H7 (cell line): ENCODE measurements around the gene OR14I1. TPM values are rescaled to one million over a fixed set of nuclear protein-coding genes. Genes with fewer than 3 reads are reported as not detected.

Source experiments
- DNase-seq: peaks from one replicate; pipeline ENCODE4 v3.0.0; 2012
- H3K27me3 ChIP-seq: 2 replicates; pipeline ENCODE4 v1.6.0; 2011; ENCODE audit warnings: mild to moderate bottlenecking, low read length; ENCODE audit not compliant: control insufficient read depth, insufficient read depth
- H3K36me3 ChIP-seq: replicated peaks from 2 replicates; pipeline ENCODE4 v1.5.1; 2011; ENCODE audit warnings: low read length; ENCODE audit not compliant: control insufficient read depth, insufficient read depth
- H3K4me3 ChIP-seq: 2 replicates; pipeline ENCODE4 v1.5.1; 2011; ENCODE audit warnings: low read depth, mild to moderate bottlenecking, control low read depth, low read length, moderate library complexity; ENCODE audit not compliant: insufficient read depth
- total RNA-seq: library from RNA; depleted of rRNA; stranded (reverse); fragments of >200 nt; shearing (Covaris generic); gene quantifications from 2 replicates; pipeline ENCODE4 v1.2.3, GENCODE V29; 2014; rRNA removed

The OR14I1 gene
- not detected in 2 replicates for total RNA-seq

- Histone ChIP-seq H3K4me3 (no peak within 1 kb of the TSS), H3K36me3 (no peaks in the 10 kb centered on the region), H3K27me3 (no peaks in the 10 kb centered on the region)
- DNase-seq = no peak
Measured at GRCh38 chr1:248702714-248703113, at the start of gene OR14I1. OR14I1 (minus strand) TSS chr1:248702766.

GRCh38 chr1:248751635-248752034 lies 49.1 kb upstream of the OR14I1 start:
- no peak for DNase-seq
- H3K36me3 ChIP-seq = no peaks in the 10 kb centered on the region
- H3K4me3 ChIP-seq = no peak overlapping the region
- H3K27me3 ChIP-seq = no peaks in the 10 kb centered on the region

- no peak for DNase-seq
- Histone ChIP-seq H3K36me3 (no peaks in the 10 kb centered on the region), H3K27me3 (no peaks in the 10 kb centered on the region), H3K4me3 (no peak overlapping the region)
Measured at GRCh38 chr1:248751142-248751541, 48.6 kb upstream of the OR14I1 start.

GRCh38 chr1:248750496-248750895 lies 47.9 kb upstream of the OR14I1 start:
- Histone ChIP-seq H3K4me3 (no peak overlapping the region), H3K36me3 (no peaks in the 10 kb centered on the region), H3K27me3 (no peaks in the 10 kb centered on the region)
- no peak for DNase-seq

- no peak overlapping the region for H3K4me3 ChIP-seq
- no peak for DNase-seq
- H3K27me3 ChIP-seq = no peaks in the 10 kb centered on the region
- H3K36me3 ChIP-seq = no peaks in the 10 kb centered on the region
Measured at GRCh38 chr1:248748211-248748610, 45.6 kb upstream of the OR14I1 start.

GRCh38 chr1:248740876-248741275 lies 38.3 kb upstream of the OR14I1 start:
- DNase-seq = no peak
- Histone ChIP-seq H3K4me3 (no peak overlapping the region), H3K36me3 (no peaks in the 10 kb centered on the region), H3K27me3 (no peaks in the 10 kb centered on the region)

GRCh38 chr1:248739572-248740205 lies 37.1 kb upstream of the OR14I1 start:
- Histone ChIP-seq H3K27me3 (no peaks in the 10 kb centered on the region), H3K4me3 (no peak overlapping the region), H3K36me3 (no peaks in the 10 kb centered on the region)
- DNase-seq = no peak

- Histone ChIP-seq H3K27me3 (no peaks in the 10 kb centered on the region), H3K36me3 (no peaks in the 10 kb centered on the region), H3K4me3 (no peak overlapping the region)
- DNase-seq = no peak
Measured at GRCh38 chr1:248737457-248737856, 34.9 kb upstream of the OR14I1 start.

GRCh38 chr1:248736977-248737376 lies 34.4 kb upstream of the OR14I1 start:
- no peak for DNase-seq
- Histone ChIP-seq H3K27me3 (no peaks in the 10 kb centered on the region), H3K4me3 (no peak overlapping the region), H3K36me3 (no peaks in the 10 kb centered on the region)

- no peak for DNase-seq
- Histone ChIP-seq H3K27me3 (no peaks in the 10 kb centered on the region), H3K36me3 (no peaks in the 10 kb centered on the region), H3K4me3 (no peak overlapping the region)
Measured at GRCh38 chr1:248733566-248733965, 31.0 kb upstream of the OR14I1 start.

- no peaks in the 10 kb centered on the region for H3K36me3 ChIP-seq
- no peak overlapping the region for H3K4me3 ChIP-seq
- no peak for DNase-seq
- no peaks in the 10 kb centered on the region for H3K27me3 ChIP-seq
Measured at GRCh38 chr1:248730507-248731335, 28.2 kb upstream of the OR14I1 start.

- no peak overlapping the region for H3K4me3 ChIP-seq
- DNase-seq = no peak
- H3K27me3 ChIP-seq = no peaks in the 10 kb centered on the region
- no peaks in the 10 kb centered on the region for H3K36me3 ChIP-seq
Measured at GRCh38 chr1:248714248-248714647, 11.7 kb upstream of the OR14I1 start.

GRCh38 chr1:248710305-248710900 lies 7.8 kb upstream of the OR14I1 start:
- no peaks in the 10 kb centered on the region for H3K27me3 ChIP-seq
- no peak for DNase-seq
- no peaks in the 10 kb centered on the region for H3K36me3 ChIP-seq
- no peak overlapping the region for H3K4me3 ChIP-seq

- Histone ChIP-seq H3K36me3 (no peaks in the 10 kb centered on the region), H3K27me3 (no peaks in the 10 kb centered on the region), H3K4me3 (no peak overlapping the region)
- no peak for DNase-seq
Measured at GRCh38 chr1:248704606-248705005, 2.0 kb upstream of the OR14I1 start.

GRCh38 chr1:248703674-248704073 lies 1.1 kb upstream of the OR14I1 start:
- no peaks in the 10 kb centered on the region for H3K36me3 ChIP-seq
- H3K27me3 ChIP-seq = no peaks in the 10 kb centered on the region
- no peak overlapping the region for H3K4me3 ChIP-seq
- DNase-seq = no peak
